ENCODE data around the gene AFF3. TPM values are rescaled to one million over a fixed set of nuclear protein-coding genes. Genes with fewer than 3 reads are reported as not detected.

The AFF3 gene
- total RNA-seq, 4 donors from 2014 or later = 8.5 to 77.2 (median 27.1) TPM

DNA sequence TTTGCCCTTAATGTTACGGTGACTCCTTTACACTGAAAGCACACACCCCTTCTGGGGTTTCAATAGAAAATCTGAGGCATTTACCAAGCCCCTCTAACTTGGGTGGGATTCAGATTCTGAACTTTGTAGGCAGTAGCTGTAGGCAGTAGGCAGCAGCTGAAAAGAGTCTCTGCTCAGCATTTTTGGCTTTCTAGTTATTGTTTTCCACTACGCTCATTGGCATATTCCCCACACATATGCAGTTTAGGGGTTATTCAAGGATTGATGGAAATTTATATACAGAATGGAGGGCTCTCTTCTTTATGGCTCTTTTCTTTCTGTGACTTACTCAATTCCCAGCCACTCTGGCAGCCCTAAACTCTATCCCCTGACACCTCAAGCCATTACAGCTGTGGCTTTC lies 419.9 kb downstream of the AFF3 start:
- no peak for DNase-seq
- intact Hi-C loops (cut with DNase I; ENCODE audit: low total_unique reads) = no loop called here
- Histone ChIP-seq H3K27ac (no peak overlapping the region), H3K36me3 (no peaks in the 10 kb centered on the region), H3K27me3 (no peaks in the 10 kb centered on the region), H3K4me1 (no peaks in the 10 kb centered on the region), H3K9me3 (no peaks in the 10 kb centered on the region), H3K4me3 (no peak overlapping the region)
- TF ChIP-seq, protein P1, sequence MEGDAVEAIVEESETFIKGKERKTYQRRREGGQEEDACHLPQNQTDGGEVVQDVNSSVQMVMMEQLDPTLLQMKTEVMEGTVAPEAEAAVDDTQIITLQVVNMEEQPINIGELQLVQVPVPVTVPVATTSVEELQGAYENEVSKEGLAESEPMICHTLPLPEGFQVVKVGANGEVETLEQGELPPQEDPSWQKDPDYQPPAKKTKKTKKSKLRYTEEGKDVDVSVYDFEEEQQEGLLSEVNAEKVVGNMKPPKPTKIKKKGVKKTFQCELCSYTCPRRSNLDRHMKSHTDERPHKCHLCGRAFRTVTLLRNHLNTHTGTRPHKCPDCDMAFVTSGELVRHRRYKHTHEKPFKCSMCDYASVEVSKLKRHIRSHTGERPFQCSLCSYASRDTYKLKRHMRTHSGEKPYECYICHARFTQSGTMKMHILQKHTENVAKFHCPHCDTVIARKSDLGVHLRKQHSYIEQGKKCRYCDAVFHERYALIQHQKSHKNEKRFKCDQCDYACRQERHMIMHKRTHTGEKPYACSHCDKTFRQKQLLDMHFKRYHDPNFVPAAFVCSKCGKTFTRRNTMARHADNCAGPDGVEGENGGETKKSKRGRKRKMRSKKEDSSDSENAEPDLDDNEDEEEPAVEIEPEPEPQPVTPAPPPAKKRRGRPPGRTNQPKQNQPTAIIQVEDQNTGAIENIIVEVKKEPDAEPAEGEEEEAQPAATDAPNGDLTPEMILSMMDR (IDR thresholded peaks at IDR 0.05) = no peak
- no peak for TF ChIP-seq POLR2A (IDR thresholded peaks at IDR 0.05)

DNA sequence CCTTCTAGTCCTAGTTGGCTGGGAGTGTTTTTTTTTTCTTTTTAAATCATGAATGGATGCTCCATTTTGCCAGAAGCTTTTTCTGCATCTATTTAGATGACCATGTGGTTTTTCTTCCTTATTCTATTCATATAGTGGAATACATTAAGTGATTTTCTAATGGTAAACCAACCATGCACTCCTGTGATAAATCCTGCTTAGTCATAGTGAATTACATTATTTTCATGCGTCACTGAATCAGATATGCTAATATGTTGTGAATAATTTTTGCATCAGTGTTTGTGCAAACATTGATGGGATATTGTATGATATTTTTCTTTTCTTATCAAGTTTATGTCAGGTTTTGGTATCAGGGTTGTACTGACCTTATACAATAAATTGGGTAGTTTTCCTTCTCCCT lies 423.3 kb downstream of the AFF3 start:
- Histone ChIP-seq H3K27me3 (no peaks in the 10 kb centered on the region), H3K4me1 (no peaks in the 10 kb centered on the region), H3K9me3 (no peaks in the 10 kb centered on the region), H3K36me3 (no peaks in the 10 kb centered on the region), H3K27ac (no peak overlapping the region), H3K4me3 (no peak overlapping the region)
- intact Hi-C loops (cut with DNase I; ENCODE audit: low total_unique reads) = no loop called here
- no peak for TF ChIP-seq POLR2A (IDR thresholded peaks at IDR 0.05)
- TF ChIP-seq, protein P1 (IDR thresholded peaks at IDR 0.05) = no peak
- no peak for DNase-seq

- no peaks in the 10 kb centered on the region for H3K27me3 ChIP-seq
- no peaks in the 10 kb centered on the region for H3K36me3 ChIP-seq
- intact Hi-C loops (cut with DNase I; ENCODE audit: low total_unique reads) = no loop called here
- peaks cover 0 to under 1% of the 10 kb centered on the region in 2 donors for H3K4me1 ChIP-seq
- no peaks in the 10 kb centered on the region for H3K9me3 ChIP-seq
- no peak overlapping the region for H3K4me3 ChIP-seq
- DNase-seq = no peak
- no peak overlapping the region for H3K27ac ChIP-seq
- TF ChIP-seq, protein P1 (IDR thresholded peaks at IDR 0.05) = no peak
- TF ChIP-seq POLR2A (IDR thresholded peaks at IDR 0.05) = no peak
These were observed 426.4 kb downstream of the AFF3 start for GRCh38 chr2:99715956-99716355.

DNA sequence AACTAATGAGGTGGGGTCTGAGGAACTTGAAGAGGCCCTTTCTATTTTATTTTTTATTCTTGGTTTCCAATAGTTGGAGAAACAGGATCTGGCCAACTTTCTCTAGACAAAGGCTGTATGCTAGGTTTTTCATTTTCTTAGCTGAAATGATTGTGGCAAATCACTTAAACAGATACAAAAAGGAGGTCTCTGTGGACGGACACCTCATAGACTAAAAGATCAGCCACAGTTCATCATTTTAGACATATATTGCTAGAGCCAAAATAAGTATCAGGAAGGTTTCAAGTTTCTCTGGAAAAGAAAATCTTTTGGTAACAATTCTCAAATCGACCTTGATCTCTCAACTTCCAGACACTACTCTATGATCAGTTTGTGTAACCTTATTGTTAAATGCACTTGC lies 428.0 kb downstream of the AFF3 start:
- H3K27me3 ChIP-seq = no peaks in the 10 kb centered on the region
- H3K36me3 ChIP-seq = no peaks in the 10 kb centered on the region
- H3K4me3 ChIP-seq = no peak overlapping the region
- DNase-seq = no peak
- intact Hi-C loops (cut with DNase I; ENCODE audit: low total_unique reads) = no loop called here
- H3K27ac ChIP-seq = no peak overlapping the region
- no peak for TF ChIP-seq POLR2A (IDR thresholded peaks at IDR 0.05)
- H3K9me3 ChIP-seq = no peaks in the 10 kb centered on the region
- H3K4me1 ChIP-seq = peaks cover 0 to 6% of the 10 kb centered on the region in 2 donors

DNA sequence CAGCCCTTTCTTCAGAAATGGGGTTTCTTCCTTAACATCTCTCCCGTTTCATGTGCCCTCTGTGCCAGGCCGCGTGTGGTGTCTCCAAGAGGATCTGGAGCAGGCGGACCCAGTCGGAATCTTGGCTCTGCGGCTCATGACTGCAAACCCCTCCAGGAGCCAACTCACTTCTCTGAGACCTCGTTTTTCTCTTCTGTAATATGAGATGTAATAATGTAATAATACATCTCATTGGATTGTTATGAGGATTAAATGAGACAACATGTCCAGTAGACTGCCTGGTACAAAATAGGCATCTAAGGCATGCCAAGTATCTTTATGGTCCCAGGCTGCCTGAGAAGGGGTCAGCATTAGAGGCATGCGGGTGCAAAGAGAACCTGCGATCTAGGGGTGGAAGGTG lies 431.2 kb downstream of the AFF3 start:
- Histone ChIP-seq H3K27me3 (no peaks in the 10 kb centered on the region), H3K27ac (peak overlapping the region in 1 of 2 donors; percentile 23), H3K9me3 (no peaks in the 10 kb centered on the region), H3K4me3 (no peak overlapping the region), H3K36me3 (no peaks in the 10 kb centered on the region), H3K4me1 (peaks cover 6 to 10% of the 10 kb centered on the region in 2 donors)
- intact Hi-C loops (cut with DNase I; ENCODE audit: low total_unique reads) = no loop called here
- no peak for DNase-seq
- TF ChIP-seq, protein P1 (IDR thresholded peaks at IDR 0.05) = no peak
- no peak for TF ChIP-seq POLR2A (IDR thresholded peaks at IDR 0.05)

- H3K9me3 ChIP-seq = no peaks in the 10 kb centered on the region
- no peak overlapping the region for H3K4me3 ChIP-seq
- no peaks in the 10 kb centered on the region for H3K36me3 ChIP-seq
- peak overlapping the region in 1 of 2 donors; percentile 23 for H3K27ac ChIP-seq
- intact Hi-C loops (cut with DNase I; ENCODE audit: low total_unique reads) = no loop called here
- no peak for TF ChIP-seq POLR2A (IDR thresholded peaks at IDR 0.05)
- TF ChIP-seq, protein P1 (IDR thresholded peaks at IDR 0.05) = no peak
- peaks cover 6 to 10% of the 10 kb centered on the region in 2 donors for H3K4me1 ChIP-seq
- no peak for DNase-seq
- H3K27me3 ChIP-seq = no peaks in the 10 kb centered on the region
These were observed 431.7 kb downstream of the AFF3 start for GRCh38 chr2:99710721-99711120.

Measured in uterus (tissue), 4 donors.